Measurements from ENCODE around the gene CLPSL2. TPM values are rescaled to one million over a fixed set of nuclear protein-coding genes. Genes with fewer than 3 reads are reported as not detected.

The CLPSL2 gene
- total RNA-seq, 5 donors from 2014 or later (not counting 1 experiment from before 2014, with no cell fraction given): not detected

DNA sequence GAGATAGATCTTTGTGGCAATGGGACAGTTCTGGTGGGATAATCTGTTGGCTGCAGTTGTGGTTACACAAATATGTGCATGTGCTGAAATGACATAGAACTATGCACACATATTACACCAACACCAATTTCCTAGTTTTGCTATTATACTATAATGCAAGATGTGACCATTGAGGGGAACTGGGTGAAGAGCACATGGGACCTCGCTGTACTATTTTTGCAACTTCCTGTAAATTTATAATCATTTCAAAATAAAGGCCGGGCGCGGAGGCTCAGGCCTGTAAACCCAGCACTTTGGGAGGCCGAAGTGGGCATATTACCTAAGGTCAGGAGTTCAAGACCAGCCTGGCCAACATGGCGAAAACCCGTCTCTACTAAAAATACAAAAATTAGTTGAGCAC is 30.9 kb upstream of the CLPSL2 start:
- Mint-ChIP-seq H3K36me3 (peaks cover 7% of the 10 kb centered on the region), H3K4me1 (no peaks in the 10 kb centered on the region), H3K27ac (no peak overlapping the region), H3K27me3 (peaks cover 0 to 4% of the 10 kb centered on the region in 2 donors), H3K4me3 (no peak overlapping the region), H3K9me3 (peaks cover 0 to 8% (median 7%) of the 10 kb centered on the region in 3 donors)
- ChIA-PET CTCF (no interaction called here), POLR2A (no interaction called here)
- H3K9me3 ChIP-seq: no peaks in the 10 kb centered on the region
- H3K4me3 ChIP-seq (ENCODE audit: control insufficient read depth in 1 of 2, extremely low read depth in 1 of 2, low read length in 1 of 2): no peak overlapping the region
- WGBS (ENCODE audit: insufficient coverage): 89% methylated on average over 4 of the region's 7 CpGs
- no peak for ATAC-seq (replicated peaks in 1 of 4)
- no peak for DNase-seq
- H3K27ac ChIP-seq (ENCODE audit: low read length): no peak overlapping the region
- no peaks in the 10 kb centered on the region for H3K36me3 ChIP-seq (ENCODE audit: control insufficient read depth in 2 of 2, extremely low read depth in 1 of 2, insufficient read depth in 1 of 2, low read length in 1 of 2)
- H3K4me1 ChIP-seq (ENCODE audit: control insufficient read depth in 1 of 2, extremely low read depth in 1 of 2, insufficient read depth in 2 of 2, low read length in 2 of 2): no peaks in the 10 kb centered on the region
- no peaks in the 10 kb centered on the region for H3K27me3 ChIP-seq (replicated peaks in 1 of 2; ENCODE audit: control insufficient read depth in 2 of 2, extremely low read depth in 1 of 2, insufficient read depth in 2 of 2, low read length in 1 of 2)

DNA sequence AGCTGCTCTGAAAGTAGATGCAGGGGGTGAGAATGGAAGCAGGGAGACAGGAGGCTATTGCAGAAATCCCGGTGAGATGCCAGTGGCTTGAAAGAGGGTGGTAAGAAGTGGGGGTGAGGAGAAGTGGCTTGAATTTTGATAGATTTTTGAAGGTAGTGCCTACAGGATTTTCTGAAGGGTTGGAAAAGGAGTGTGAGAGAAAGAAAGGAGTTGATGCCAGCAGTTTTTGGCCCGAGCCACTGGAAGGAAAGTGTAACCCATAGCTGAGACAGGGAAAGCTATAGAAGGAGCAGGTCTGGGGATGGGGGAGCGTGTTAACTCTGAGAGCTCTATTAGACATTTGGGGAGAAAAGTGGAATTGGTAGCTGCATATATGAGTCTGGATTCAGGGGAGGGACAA is 29.9 kb upstream of the CLPSL2 start:
- Mint-ChIP-seq H3K9me3 (peaks cover 0 to 8% (median 7%) of the 10 kb centered on the region in 3 donors), H3K4me1 (no peaks in the 10 kb centered on the region), H3K4me3 (no peak overlapping the region), H3K27ac (no peak overlapping the region), H3K27me3 (peaks cover 0 to 4% of the 10 kb centered on the region in 2 donors), H3K36me3 (peaks cover 7% of the 10 kb centered on the region)
- WGBS (ENCODE audit: insufficient coverage): 92% methylated on average over 3 of the region's 3 CpGs
- Histone ChIP-seq H3K4me1 (ENCODE audit: control insufficient read depth in 1 of 2, extremely low read depth in 1 of 2, insufficient read depth in 2 of 2, low read length in 2 of 2) (no peaks in the 10 kb centered on the region), H3K4me3 (ENCODE audit: control insufficient read depth in 1 of 2, extremely low read depth in 1 of 2, low read length in 1 of 2) (no peak overlapping the region), H3K36me3 (ENCODE audit: control insufficient read depth in 2 of 2, extremely low read depth in 1 of 2, insufficient read depth in 1 of 2, low read length in 1 of 2) (no peaks in the 10 kb centered on the region), H3K9me3 (no peaks in the 10 kb centered on the region), H3K27ac (ENCODE audit: low read length) (no peak overlapping the region), H3K27me3 (replicated peaks in 1 of 2; ENCODE audit: control insufficient read depth in 2 of 2, extremely low read depth in 1 of 2, insufficient read depth in 2 of 2, low read length in 1 of 2) (no peaks in the 10 kb centered on the region)
- no peak for ATAC-seq (replicated peaks in 1 of 4)
- no peak for DNase-seq
- ChIA-PET CTCF (interaction anchor here in 1 of 2 donors (0.8 kb wide), 1 partner anchor 12 kb away, joined by 3 read pairs; no protein-coding TSS in a partner anchor), POLR2A (no interaction called here)

DNA sequence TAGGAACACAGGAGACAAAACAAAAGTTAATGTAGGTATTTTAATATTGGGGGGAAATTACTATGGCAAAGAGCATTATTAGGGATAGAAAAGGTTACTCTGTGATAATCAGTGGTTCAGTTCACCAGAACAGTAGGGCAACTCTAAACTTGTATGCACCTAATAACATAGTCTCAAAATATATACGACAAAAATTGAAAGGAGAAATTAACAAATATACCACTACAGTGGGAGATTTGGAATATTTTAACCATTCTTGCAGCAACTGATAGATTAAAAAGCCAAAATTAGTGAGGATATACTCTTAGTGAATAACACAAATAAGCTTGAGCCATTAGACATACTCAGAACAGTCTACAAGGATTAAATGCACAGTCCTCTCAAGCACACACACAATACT is 28.5 kb upstream of the CLPSL2 start:
- no peak overlapping the region for H3K27ac ChIP-seq (ENCODE audit: low read length)
- peaks cover 0 to 8% (median 7%) of the 10 kb centered on the region in 3 donors for H3K9me3 Mint-ChIP-seq
- no peaks in the 10 kb centered on the region for H3K9me3 ChIP-seq
- CTCF ChIA-PET: no interaction called here
- peaks cover 7% of the 10 kb centered on the region for H3K36me3 Mint-ChIP-seq
- no peak for DNase-seq
- H3K36me3 ChIP-seq (ENCODE audit: control insufficient read depth in 2 of 2, extremely low read depth in 1 of 2, insufficient read depth in 1 of 2, low read length in 1 of 2): no peaks in the 10 kb centered on the region
- H3K4me1 Mint-ChIP-seq: no peaks in the 10 kb centered on the region
- no peak overlapping the region for H3K4me3 ChIP-seq (ENCODE audit: control insufficient read depth in 1 of 2, extremely low read depth in 1 of 2, low read length in 1 of 2)
- whole genome bisulfite sequencing (ENCODE audit: insufficient coverage): no CpG with 5 or more reads among the region's 1 CpG
- no peak overlapping the region for H3K4me3 Mint-ChIP-seq
- H3K27me3 Mint-ChIP-seq: peaks cover 0 to 2% of the 10 kb centered on the region in 2 donors
- POLR2A ChIA-PET: no interaction called here
- ATAC-seq (replicated peaks in 1 of 4): no peak
- H3K27ac Mint-ChIP-seq: no peak overlapping the region
- no peaks in the 10 kb centered on the region for H3K27me3 ChIP-seq (replicated peaks in 1 of 2; ENCODE audit: control insufficient read depth in 2 of 2, extremely low read depth in 1 of 2, insufficient read depth in 2 of 2, low read length in 1 of 2)
- no peaks in the 10 kb centered on the region for H3K4me1 ChIP-seq (ENCODE audit: control insufficient read depth in 1 of 2, extremely low read depth in 1 of 2, insufficient read depth in 2 of 2, low read length in 2 of 2)

DNA sequence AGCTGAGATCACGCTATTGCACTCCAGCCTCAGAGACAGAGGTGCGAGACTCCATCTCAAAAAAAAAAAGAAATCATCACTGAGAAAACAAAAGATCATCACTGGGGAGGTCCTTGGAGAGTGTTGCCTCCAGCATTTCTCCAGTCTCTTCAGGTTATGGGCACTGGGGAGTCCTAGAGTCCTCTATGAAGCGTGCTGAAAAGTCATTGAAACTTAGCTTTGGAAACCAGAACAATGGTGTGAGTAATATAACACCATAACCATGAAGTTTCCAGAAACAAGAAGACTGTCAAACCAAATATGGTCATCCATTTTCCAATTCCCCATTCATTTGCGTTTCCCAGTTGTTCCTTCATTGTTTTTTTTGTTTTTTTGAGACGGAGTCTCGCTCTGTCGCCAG is 25.8 kb upstream of the CLPSL2 start:
- no peaks in the 10 kb centered on the region for H3K9me3 ChIP-seq
- peaks cover 0 to 8% (median 7%) of the 10 kb centered on the region in 3 donors for H3K9me3 Mint-ChIP-seq
- H3K4me1 Mint-ChIP-seq: peaks cover 0 to 3% (median 0%) of the 10 kb centered on the region in 3 donors
- no peak overlapping the region for H3K4me3 ChIP-seq (ENCODE audit: control insufficient read depth in 1 of 2, extremely low read depth in 1 of 2, low read length in 1 of 2)
- CTCF ChIA-PET: no interaction called here
- peaks cover 7% of the 10 kb centered on the region for H3K36me3 Mint-ChIP-seq
- no peaks in the 10 kb centered on the region for H3K27me3 ChIP-seq (replicated peaks in 1 of 2; ENCODE audit: control insufficient read depth in 2 of 2, extremely low read depth in 1 of 2, insufficient read depth in 2 of 2, low read length in 1 of 2)
- H3K27ac ChIP-seq (ENCODE audit: low read length): no peak overlapping the region
- no peaks in the 10 kb centered on the region for H3K36me3 ChIP-seq (ENCODE audit: control insufficient read depth in 2 of 2, extremely low read depth in 1 of 2, insufficient read depth in 1 of 2, low read length in 1 of 2)
- H3K4me1 ChIP-seq (ENCODE audit: control insufficient read depth in 1 of 2, extremely low read depth in 1 of 2, insufficient read depth in 2 of 2, low read length in 2 of 2): no peaks in the 10 kb centered on the region
- no peak overlapping the region for H3K27ac Mint-ChIP-seq
- H3K27me3 Mint-ChIP-seq: peaks cover 0 to 2% of the 10 kb centered on the region in 2 donors
- no peak for DNase-seq
- 91% methylated on average over 4 of the region's 7 CpGs for WGBS (ENCODE audit: insufficient coverage)
- H3K4me3 Mint-ChIP-seq: no peak overlapping the region
- POLR2A ChIA-PET: interaction anchor here in 1 of 2 donors (0.5 kb wide), 1 partner anchor 10 kb away, joined by 7 read pairs; no protein-coding TSS in a partner anchor
- no peak for ATAC-seq (replicated peaks in 1 of 4)

DNA sequence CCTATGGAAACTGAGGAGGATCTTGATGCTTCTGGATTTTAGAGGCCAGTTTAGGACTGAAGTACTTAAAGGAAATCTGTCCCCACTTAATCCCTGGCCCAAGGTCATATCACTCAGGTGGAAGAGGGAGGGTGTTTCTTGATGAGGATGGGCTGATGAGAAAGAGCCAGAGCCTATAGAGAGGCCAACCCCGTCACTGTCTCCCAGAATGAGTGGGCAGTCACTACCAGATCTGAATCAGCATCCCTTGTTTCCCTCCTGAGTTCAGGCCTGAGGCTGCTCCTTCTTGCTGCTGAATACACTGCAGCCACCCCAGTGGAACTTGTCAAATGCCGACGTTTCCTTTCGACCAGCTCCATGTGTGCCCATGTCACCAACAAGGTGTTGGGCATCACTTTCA is 24.8 kb upstream of the CLPSL2 start:
- DNase-seq (no peak), ATAC-seq (replicated peaks in 1 of 4) (no peak)
- Mint-ChIP-seq H3K4me1 (peaks cover 0 to 3% (median 0%) of the 10 kb centered on the region in 3 donors), H3K27ac (no peak overlapping the region), H3K4me3 (no peak overlapping the region), H3K27me3 (peaks cover 0 to 3% of the 10 kb centered on the region in 2 donors), H3K9me3 (peaks cover 0 to 8% (median 7%) of the 10 kb centered on the region in 3 donors), H3K36me3 (peaks cover 7% of the 10 kb centered on the region)
- Histone ChIP-seq H3K27ac (ENCODE audit: low read length) (no peak overlapping the region), H3K4me1 (ENCODE audit: control insufficient read depth in 1 of 2, extremely low read depth in 1 of 2, insufficient read depth in 2 of 2, low read length in 2 of 2) (no peaks in the 10 kb centered on the region), H3K4me3 (ENCODE audit: control insufficient read depth in 1 of 2, extremely low read depth in 1 of 2, low read length in 1 of 2) (no peak overlapping the region), H3K36me3 (ENCODE audit: control insufficient read depth in 2 of 2, extremely low read depth in 1 of 2, insufficient read depth in 1 of 2, low read length in 1 of 2) (no peaks in the 10 kb centered on the region), H3K9me3 (no peaks in the 10 kb centered on the region), H3K27me3 (replicated peaks in 1 of 2; ENCODE audit: control insufficient read depth in 2 of 2, extremely low read depth in 1 of 2, insufficient read depth in 2 of 2, low read length in 1 of 2) (no peaks in the 10 kb centered on the region)
- 67% methylated on average over 4 of the region's 4 CpGs for WGBS (ENCODE audit: insufficient coverage)
- CTCF ChIA-PET: interaction anchor here in 1 of 2 donors (0.6 kb wide), 1 partner anchor 223 kb away, joined by 4 read pairs; no protein-coding TSS in a partner anchor
- POLR2A ChIA-PET: interaction anchor here in 1 of 2 donors (0.7 kb wide), 1 partner anchor 82 kb away, joined by 4 read pairs; no protein-coding TSS in a partner anchor

DNA sequence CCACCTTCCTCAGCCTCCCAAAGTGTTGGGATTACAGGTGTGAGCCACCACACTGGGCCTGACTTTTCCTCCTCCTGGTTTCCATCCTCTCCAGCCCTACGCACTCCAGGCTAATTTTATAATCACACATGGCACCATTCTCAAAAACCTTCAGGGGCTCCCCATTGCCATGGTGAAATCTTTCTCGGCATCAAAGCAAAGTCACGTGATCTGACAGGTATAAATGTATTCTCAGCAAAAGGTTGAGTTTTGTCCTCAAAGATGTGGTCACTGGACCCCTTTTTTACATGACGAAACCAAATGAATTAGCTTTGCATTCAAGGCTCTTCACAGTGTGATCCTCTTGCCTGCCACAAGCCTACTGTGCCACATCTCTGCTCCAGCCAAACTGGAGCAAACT is 24.1 kb upstream of the CLPSL2 start:
- H3K27ac Mint-ChIP-seq: no peak overlapping the region
- no peaks in the 10 kb centered on the region for H3K4me1 ChIP-seq (ENCODE audit: control insufficient read depth in 1 of 2, extremely low read depth in 1 of 2, insufficient read depth in 2 of 2, low read length in 2 of 2)
- peaks cover 0 to 3% of the 10 kb centered on the region in 2 donors for H3K27me3 Mint-ChIP-seq
- WGBS (ENCODE audit: insufficient coverage): 85% methylated on average over 2 of the region's 4 CpGs
- H3K4me3 Mint-ChIP-seq: no peak overlapping the region
- no peaks in the 10 kb centered on the region for H3K9me3 ChIP-seq
- ATAC-seq (replicated peaks in 1 of 4) (no peak), DNase-seq (no peak)
- ChIA-PET POLR2A (no interaction called here), CTCF (no interaction called here)
- H3K27ac ChIP-seq (ENCODE audit: low read length): no peak overlapping the region
- H3K4me1 Mint-ChIP-seq: peaks cover 0 to 3% (median 0%) of the 10 kb centered on the region in 3 donors
- no peaks in the 10 kb centered on the region for H3K36me3 ChIP-seq (ENCODE audit: control insufficient read depth in 2 of 2, extremely low read depth in 1 of 2, insufficient read depth in 1 of 2, low read length in 1 of 2)
- H3K27me3 ChIP-seq (replicated peaks in 1 of 2; ENCODE audit: control insufficient read depth in 2 of 2, extremely low read depth in 1 of 2, insufficient read depth in 2 of 2, low read length in 1 of 2): peaks cover 0 to 4% of the 10 kb centered on the region in 2 experiments
- H3K9me3 Mint-ChIP-seq: peaks cover 0 to 8% (median 7%) of the 10 kb centered on the region in 3 donors
- H3K4me3 ChIP-seq (ENCODE audit: control insufficient read depth in 1 of 2, extremely low read depth in 1 of 2, low read length in 1 of 2): no peak overlapping the region
- peaks cover 7% of the 10 kb centered on the region for H3K36me3 Mint-ChIP-seq

Data from T-cell (primary cell).